Heart left ventricle (tissue), 16 donors: ENCODE data around the gene FOXN3. TPM values are rescaled to one million over a fixed set of nuclear protein-coding genes. Genes with fewer than 3 reads are reported as not detected.
A peak's percentile ranks its signal among the peaks of the same experiment; 100 is the strongest.

Source experiments
- ATAC-seq, 4 donors: fragments of 200-7000 bp; cut with Tn5 transposase; one replicate each; pipeline ENCODE4 v1.9.1; 2020 to 2022; ENCODE audit warnings: moderate library complexity in 4 of 4, mild to moderate bottlenecking in 3 of 4, moderate number of reproducible peaks in 1 of 4
- DNase-seq, 5 donors: peaks; one replicate each; pipeline ENCODE4 v3.0.0-alpha.2; 2020
- H3K27ac ChIP-seq, 12 donors: fragments of 200-600 bp; sonication (generic) in 4 of 12; one replicate each; pipeline versions ENCODE4 v1.5.0 to v1.8.0; 2016 to 2022; ENCODE audit warnings: mild to moderate bottlenecking in 2 of 12
- H3K27me3 ChIP-seq, 9 donors: fragments of 200-600 bp; sonication (generic) in 2 of 9; one replicate each; pipeline versions ENCODE4 v1.5.1 to v1.8.0; 2016 to 2022; ENCODE audit warnings: mild to moderate bottlenecking in 3 of 9
- H3K36me3 ChIP-seq, 9 donors: fragments of 200-600 bp; sonication (generic) in 2 of 9; one replicate each; pipeline versions ENCODE4 v1.5.0 to v1.8.0; 2018 to 2022; ENCODE audit warnings: mild to moderate bottlenecking in 2 of 9
- H3K4me1 ChIP-seq, 12 donors: fragments of 200-600 bp; sonication (generic) in 4 of 12; one replicate each; pipeline versions ENCODE4 v1.5.0 to v1.8.0; 2016 to 2022; ENCODE audit warnings: mild to moderate bottlenecking in 3 of 12
- H3K4me3 ChIP-seq, 12 donors: fragments of 200-600 bp; sonication (generic) in 4 of 12; one replicate each; pipeline versions ENCODE4 v1.5.0 to v1.8.0; 2017 to 2022; ENCODE audit warnings: mild to moderate bottlenecking in 9 of 12, moderate library complexity in 4 of 12
- H3K9me3 ChIP-seq, 12 donors: fragments of 200-600 bp; sonication (generic) in 4 of 12; one replicate each; pipeline versions ENCODE4 v1.5.0 to v1.8.0; 2016 to 2022; ENCODE audit warnings: mild to moderate bottlenecking in 1 of 12
- CTCF ChIP-seq, 12 donors: fragments of 200-600 bp; sonication (generic) in 4 of 12; IDR thresholded peaks; one replicate each; pipeline versions ENCODE4 v1.5.0 to v1.8.0; 2018 to 2022; ENCODE audit warnings: antibody characterized with exemption in 12 of 12, mild to moderate bottlenecking in 5 of 12
- POLR2A ChIP-seq, 2 donors: fragments of 450-650 bp; IDR thresholded peaks; one replicate each; pipeline ENCODE4 v1.6.1; 2017; ENCODE audit warnings: antibody characterized with exemption in 2 of 2, mild to moderate bottlenecking in 2 of 2, moderate library complexity in 2 of 2
- WGBS, 4 donors: extraction: QIAGEN DNeasy Blood & Tissue Kit in 2 of 4; methylation state at CpG; one replicate each; pipeline versions ENCODE4 v1.1.5 to v1.1.7; 2013 to 2018; 5-methylcytosine and 5-hydroxymethylcytosine counted together
- intact Hi-C, 10 donors: fragments of 100-400 bp; cut with DNase I; formaldehyde crosslinking; loops; one replicate each; pipeline versions ENCODE4 v1.11.1 to v1.14.2; 2022
- polyA plus RNA-seq, 2 donors: library from polyadenylated mRNA; stranded (reverse); fragments of 200-250 nt; gene quantifications; one replicate each; pipeline ENCODE4 v1.2.3, GENCODE V29; 2013
- total RNA-seq, 9 donors: library from RNA; depleted of rRNA in 2 of 9; stranded (reverse); fragments of >200 nt in 2 of 9; fragmentation: NEBNext Ultra II Directional in 3 of 9; extraction: Animal tissue kit (Norgen Biotek cat#: 25700) in 3 of 9; gene quantifications; one replicate each; pipeline versions ENCODE4 v1.1.0 to v1.2.4, GENCODE V29; 2016 to 2023
- donor health status: ischemic (EF 13 %, LVEDD 7.1; RV severe dilation, severe dysfunction).
- donor health status: healthy with polysubstance abuse.
- donor health status: DM: no; HTN: yes; CAD: no.
- donor health status: DM: no; HTN: no; CAD: no.
- donor health status: ischemic (EF 25% LVEDD 6.9; RV normal size, moderate dysfunction).
- donor health status: ischemic (EF 25% LVEDD 5.7; RV mildly dilated, moderate dysfunction).
- donor health status: healthy.
- donor health status: DM: yes; HTN: yes; CAD: no.
- donor health status: ischemic (EF 35%, LVEDD 5.7; RV mildly dilated, moderate dysfunction).
- donor health status: nonischemic (EF 11% LVEDD 7.7; RV severe dilation, severe dysfunction).
- donor health status: DM: yes; HTN: yes; CAD: no.
- donor health status: PGD.
- donor health status: ischemic (EF 29% LVEDD 5.4; RV normal size, mild dysfunction).
- donor health status: nonischemic (EF 23%, LVEDD 6.1; RV moderate dilation, normal function).

FOXN3 gene
- total and polyA plus RNA-seq, 11 donors = 24.4 to 161 (median 111) TPM

DNA sequence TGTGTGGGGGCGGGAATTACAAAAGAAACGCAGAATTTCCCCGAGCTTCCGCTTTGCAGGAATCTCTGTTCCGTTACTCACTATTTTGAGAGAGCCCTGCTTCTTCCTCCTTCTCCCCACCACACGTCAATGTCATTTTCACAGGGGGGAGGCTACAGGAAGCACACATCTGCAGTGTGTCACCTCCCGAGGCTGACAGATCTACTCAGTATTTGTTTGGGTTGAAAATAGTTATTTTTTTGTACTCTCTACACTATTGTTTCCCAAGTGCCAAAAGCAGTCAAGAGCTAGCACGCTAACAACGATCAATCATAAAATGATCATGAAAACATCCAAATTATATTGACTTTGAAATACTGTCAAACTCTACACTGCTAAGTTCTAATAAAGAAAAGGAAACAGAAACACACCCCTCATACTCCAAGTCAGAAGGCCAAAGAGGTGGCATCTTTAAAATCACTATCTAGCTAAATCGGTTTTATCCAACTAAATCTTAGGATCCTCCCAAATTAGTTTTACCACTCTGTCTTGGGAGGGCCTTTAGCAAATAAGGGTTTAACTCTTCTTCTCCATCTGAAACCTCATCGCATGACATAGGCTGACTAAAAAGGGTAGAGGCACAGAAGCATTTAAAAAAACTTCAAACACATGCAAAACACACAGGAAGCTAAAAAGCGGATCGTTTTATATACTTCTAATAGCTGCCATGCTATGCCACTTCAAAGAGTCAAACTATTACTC lies 51.8 kb downstream of the FOXN3 start:
- intact Hi-C loops = loop anchor here in 1 of 10 donors (5.0 kb wide), 1 partner anchor 42 kb away; no protein-coding TSS in a partner anchor
- ATAC-seq = peak in 3 of 4 donors; percentile 49 to 85 (median 66)
- Histone ChIP-seq H3K4me1 (peaks cover 7 to 72% (median 49%) of the 10 kb centered on the region in 12 donors), H3K27me3 (no peaks in the 10 kb centered on the region), H3K4me3 (peak overlapping the region in 1 of 12 donors; percentile 33), H3K36me3 (no peaks in the 10 kb centered on the region), H3K9me3 (no peaks in the 10 kb centered on the region), H3K27ac (peak overlapping the region in 5 of 12 donors; percentile 2 to 85 (median 27))
- DNase-seq = peak in 2 of 5 donors; percentile 49 to 57
- TF ChIP-seq POLR2A (IDR thresholded peaks at IDR 0.05) = no peak
- no peak for TF ChIP-seq CTCF (IDR thresholded peaks at IDR 0.05)
- WGBS, 4 donors = 46 to 56% (median 54%) methylated on average over 13 of the region's 13 CpGs

GRCh38 chr14:89364316-89364715 lies 52.7 kb downstream of the FOXN3 start:
- no peaks in the 10 kb centered on the region for H3K36me3 ChIP-seq
- no peak for DNase-seq
- H3K4me1 ChIP-seq = peaks cover 7 to 71% (median 53%) of the 10 kb centered on the region in 12 donors
- H3K27ac ChIP-seq = peak overlapping the region in 5 of 12 donors; percentile 27 to 85 (median 36)
- intact Hi-C loops = no loop called here
- 50 to 58% (median 56%) methylated on average over 3 of the region's 3 CpGs for WGBS, 4 donors
- no peaks in the 10 kb centered on the region for H3K27me3 ChIP-seq
- peak in 2 of 4 donors; percentile 41 to 64 for ATAC-seq
- H3K4me3 ChIP-seq = peak overlapping the region in 1 of 12 donors; percentile 33
- no peak for TF ChIP-seq POLR2A (IDR thresholded peaks at IDR 0.05)
- no peak for TF ChIP-seq CTCF (IDR thresholded peaks at IDR 0.05)
- H3K9me3 ChIP-seq = no peaks in the 10 kb centered on the region

DNA sequence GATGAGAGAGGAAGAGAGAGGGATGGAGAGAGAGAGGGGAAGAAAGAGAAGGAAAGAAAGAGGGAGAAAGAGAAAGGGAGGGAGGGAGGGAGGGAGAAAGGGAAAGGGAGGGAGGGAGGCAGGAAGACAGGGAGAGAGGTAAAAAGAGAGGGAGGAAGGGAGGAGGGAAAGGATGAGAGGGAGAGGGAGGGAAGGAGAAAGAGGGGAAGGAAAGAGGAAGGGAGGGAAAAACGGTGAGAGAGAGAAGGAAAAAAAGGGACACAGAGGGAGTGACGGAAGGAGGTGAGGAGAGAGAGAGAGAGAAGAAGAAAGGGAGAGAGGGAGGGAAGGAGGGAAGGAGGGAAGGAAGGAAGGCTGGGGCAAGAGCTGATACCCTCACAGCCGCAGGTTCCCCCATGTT lies 56.8 kb downstream of the FOXN3 start:
- H3K4me1 ChIP-seq = peaks cover 3 to 46% (median 27%) of the 10 kb centered on the region in 12 donors
- no peaks in the 10 kb centered on the region for H3K9me3 ChIP-seq
- H3K36me3 ChIP-seq = no peaks in the 10 kb centered on the region
- ATAC-seq (no peak), DNase-seq (no peak)
- peak overlapping the region in 1 of 12 donors; percentile 13 for H3K27ac ChIP-seq
- WGBS, 4 donors = 71 to 78% (median 76%) methylated on average over 3 of the region's 3 CpGs
- no peak overlapping the region for H3K4me3 ChIP-seq
- TF ChIP-seq CTCF (IDR thresholded peaks at IDR 0.05) (no peak), POLR2A (IDR thresholded peaks at IDR 0.05) (no peak)
- intact Hi-C loops = no loop called here
- no peaks in the 10 kb centered on the region for H3K27me3 ChIP-seq

GRCh38 chr14:89359477-89360222 lies 57.4 kb downstream of the FOXN3 start:
- no peaks in the 10 kb centered on the region for H3K36me3 ChIP-seq
- 35 to 42% (median 40%) methylated on average over 13 of the region's 13 CpGs for WGBS, 4 donors
- no peaks in the 10 kb centered on the region for H3K27me3 ChIP-seq
- ATAC-seq (peak in 3 of 4 donors; percentile 32 to 47 (median 46)), DNase-seq (peak in 1 of 5 donors; percentile 34)
- no peak overlapping the region for H3K4me3 ChIP-seq
- H3K27ac ChIP-seq = peak overlapping the region in 3 of 12 donors; percentile 13 to 34 (median 26)
- intact Hi-C loops = no loop called here
- no peaks in the 10 kb centered on the region for H3K9me3 ChIP-seq
- peaks cover 2 to 40% (median 25%) of the 10 kb centered on the region in 12 donors for H3K4me1 ChIP-seq
- no peak for TF ChIP-seq CTCF (IDR thresholded peaks at IDR 0.05)
- no peak for TF ChIP-seq POLR2A (IDR thresholded peaks at IDR 0.05)
